ENCODE results near the gene FAM186B.
"Not testable (repeated sequence)": the region's sequence is repeated elsewhere in the genome, so short reads cannot be mapped to it uniquely, and the experiment has no call there.

Gene FAM186B, protein sequence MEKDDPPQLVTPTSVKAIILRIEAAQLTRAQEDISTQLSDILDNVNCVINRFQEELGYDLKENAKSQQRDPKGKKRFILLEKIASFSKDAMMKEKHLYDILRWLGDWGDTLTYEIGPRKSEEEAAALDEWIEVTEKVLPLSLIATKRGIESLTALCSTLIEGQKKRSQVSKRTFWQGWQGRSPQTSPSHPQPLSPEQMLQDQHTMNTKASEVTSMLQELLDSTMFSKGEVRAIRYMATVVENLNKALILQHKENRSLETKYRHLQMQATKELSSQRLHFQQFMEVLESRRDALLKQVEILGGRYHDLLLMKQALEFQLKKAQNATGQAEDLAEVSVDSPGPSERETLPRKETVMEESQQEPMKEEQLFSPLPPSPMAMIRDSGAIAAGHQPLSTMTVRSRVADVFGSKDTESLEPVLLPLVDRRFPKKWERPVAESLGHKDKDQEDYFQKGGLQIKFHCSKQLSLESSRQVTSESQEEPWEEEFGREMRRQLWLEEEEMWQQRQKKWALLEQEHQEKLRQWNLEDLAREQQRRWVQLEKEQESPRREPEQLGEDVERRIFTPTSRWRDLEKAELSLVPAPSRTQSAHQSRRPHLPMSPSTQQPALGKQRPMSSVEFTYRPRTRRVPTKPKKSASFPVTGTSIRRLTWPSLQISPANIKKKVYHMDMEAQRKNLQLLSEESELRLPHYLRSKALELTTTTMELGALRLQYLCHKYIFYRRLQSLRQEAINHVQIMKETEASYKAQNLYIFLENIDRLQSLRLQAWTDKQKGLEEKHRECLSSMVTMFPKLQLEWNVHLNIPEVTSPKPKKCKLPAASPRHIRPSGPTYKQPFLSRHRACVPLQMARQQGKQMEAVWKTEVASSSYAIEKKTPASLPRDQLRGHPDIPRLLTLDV

DNA sequence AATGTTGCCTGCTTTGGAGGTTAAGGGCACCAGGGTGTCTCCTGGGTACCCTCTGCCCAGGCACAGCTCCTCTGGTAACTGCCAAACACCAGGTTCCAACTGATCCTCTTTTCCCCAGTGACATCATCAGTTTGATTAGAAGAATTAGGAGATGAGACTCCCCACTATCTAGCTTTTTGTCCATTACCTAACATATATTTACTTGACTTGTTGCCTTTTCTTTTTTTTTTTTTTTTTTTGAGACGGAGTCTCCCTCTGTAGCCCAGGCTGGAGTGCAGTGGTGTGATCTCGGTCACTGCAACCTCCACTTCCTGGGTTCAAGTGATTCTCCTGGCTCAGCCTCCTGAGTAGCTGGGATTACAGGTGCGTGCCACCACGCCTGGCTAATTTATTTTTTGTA is at the start of gene FAM186B:
TSS of gene FAM186B (minus strand) at position 101 of the 400 bp plus-strand sequence. CDS start 162 bp downstream, outside the sequence.
- POLR2A ChIA-PET: interaction anchor here (0.6 kb wide), 1 partner anchor 18 kb away, joined by 3 read pairs; no protein-coding TSS in a partner anchor
- DNase-seq (ENCODE audit: extremely low spot score): not testable (repeated sequence)
- CTCF ChIA-PET: interaction anchor here (0.7 kb wide), 1 partner anchor 70 kb away, joined by 3 read pairs; no protein-coding TSS in a partner anchor

DNA sequence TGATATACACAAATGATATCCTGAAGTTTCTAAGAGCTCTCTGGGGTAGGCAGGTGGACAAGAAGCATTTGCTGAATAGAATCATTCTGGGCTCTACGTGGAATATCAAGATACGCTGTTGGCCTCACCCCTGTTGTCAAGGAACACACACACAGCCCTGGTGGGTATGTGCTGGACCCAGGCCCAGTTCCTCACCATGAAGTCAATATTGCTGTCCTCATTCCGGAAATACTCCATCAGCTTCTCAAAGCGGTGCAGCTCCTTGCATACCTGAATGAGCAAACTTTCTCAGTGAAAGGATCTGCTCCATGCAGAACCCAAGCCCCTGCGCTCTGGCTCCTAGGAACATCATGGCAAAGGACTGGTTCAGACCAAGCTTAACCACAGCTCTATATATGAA is 49.3 kb upstream of the FAM186B start:
- no peak for TF ChIP-seq SUZ12 (IDR thresholded peaks at IDR 0.05)
- TF ChIP-seq BHLHE40 (IDR thresholded peaks at IDR 0.05; ENCODE audit: borderline replicate concordance): no peak
- TF ChIP-seq ZNF384 (IDR thresholded peaks at IDR 0.05): no peak
- TF ChIP-seq ARNT (IDR thresholded peaks at IDR 0.05): no peak
- TF ChIP-seq, protein P1, sequence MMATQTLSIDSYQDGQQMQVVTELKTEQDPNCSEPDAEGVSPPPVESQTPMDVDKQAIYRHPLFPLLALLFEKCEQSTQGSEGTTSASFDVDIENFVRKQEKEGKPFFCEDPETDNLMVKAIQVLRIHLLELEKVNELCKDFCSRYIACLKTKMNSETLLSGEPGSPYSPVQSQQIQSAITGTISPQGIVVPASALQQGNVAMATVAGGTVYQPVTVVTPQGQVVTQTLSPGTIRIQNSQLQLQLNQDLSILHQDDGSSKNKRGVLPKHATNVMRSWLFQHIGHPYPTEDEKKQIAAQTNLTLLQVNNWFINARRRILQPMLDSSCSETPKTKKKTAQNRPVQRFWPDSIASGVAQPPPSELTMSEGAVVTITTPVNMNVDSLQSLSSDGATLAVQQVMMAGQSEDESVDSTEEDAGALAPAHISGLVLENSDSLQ (IDR thresholded peaks at IDR 0.05): no peak
- DNase-seq (ENCODE audit: extremely low spot score): no peak
- ChIA-PET CTCF (no interaction called here), POLR2A (no interaction called here)

DNA sequence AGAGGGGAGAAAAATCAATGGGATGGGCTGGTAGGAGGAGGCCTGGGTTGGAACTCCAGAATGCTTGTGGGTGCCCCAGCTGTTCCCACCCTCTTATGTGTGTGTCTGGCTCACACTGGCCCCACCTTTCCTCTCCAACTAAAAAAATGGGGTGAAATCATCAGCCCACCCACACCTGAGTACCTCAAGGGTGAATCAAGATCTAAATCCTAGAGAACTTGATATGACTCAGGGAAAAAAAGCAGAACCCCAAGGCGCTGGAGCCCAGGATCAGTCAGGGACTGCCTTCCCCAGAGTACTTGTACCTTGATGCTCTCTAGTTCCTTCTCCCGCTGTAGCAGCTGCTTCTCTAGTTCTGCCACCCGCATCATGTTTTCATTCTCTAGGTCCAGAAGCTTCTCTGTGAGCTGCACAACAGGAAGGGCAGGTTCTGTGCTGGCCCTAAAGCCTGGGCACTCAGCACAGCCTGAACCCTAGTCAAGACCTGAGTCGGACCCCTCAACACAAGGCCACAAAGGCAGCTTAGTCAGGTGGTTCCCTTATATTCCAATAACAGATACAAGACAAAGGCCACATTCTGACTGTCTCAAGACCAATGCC is 47.6 kb upstream of the FAM186B start:
- CTCF ChIA-PET: interaction anchor here (0.9 kb wide), 1 partner anchor 88 kb away, joined by 6 read pairs; the partner anchor contains the start of gene TMBIM6
- TF ChIP-seq SP1 (IDR thresholded peaks at IDR 0.05) (no peak), FOXK2 (IDR thresholded peaks at IDR 0.05) (no peak), ELF4 (IDR thresholded peaks at IDR 0.05) (no peak), SUZ12 (IDR thresholded peaks at IDR 0.05) (no peak), CTBP1 (IDR thresholded peaks at IDR 0.05; ENCODE audit: borderline replicate concordance) (no peak), ZNF384 (IDR thresholded peaks at IDR 0.05) (no peak), TARDBP (IDR thresholded peaks at IDR 0.05) (no peak), FOXA1 (IDR thresholded peaks at IDR 0.05) (no peak), BHLHE40 (IDR thresholded peaks at IDR 0.05; ENCODE audit: borderline replicate concordance) (no peak), NFRKB (IDR thresholded peaks at IDR 0.05) (no peak), FOXM1 (IDR thresholded peaks at IDR 0.05; ENCODE audit: borderline replicate concordance) (no peak)
- no peak for DNase-seq (ENCODE audit: extremely low spot score)
- POLR2A ChIA-PET: interaction anchor here (0.9 kb wide), 1 partner anchor 51 kb away, joined by 3 read pairs; no protein-coding TSS in a partner anchor

DNA sequence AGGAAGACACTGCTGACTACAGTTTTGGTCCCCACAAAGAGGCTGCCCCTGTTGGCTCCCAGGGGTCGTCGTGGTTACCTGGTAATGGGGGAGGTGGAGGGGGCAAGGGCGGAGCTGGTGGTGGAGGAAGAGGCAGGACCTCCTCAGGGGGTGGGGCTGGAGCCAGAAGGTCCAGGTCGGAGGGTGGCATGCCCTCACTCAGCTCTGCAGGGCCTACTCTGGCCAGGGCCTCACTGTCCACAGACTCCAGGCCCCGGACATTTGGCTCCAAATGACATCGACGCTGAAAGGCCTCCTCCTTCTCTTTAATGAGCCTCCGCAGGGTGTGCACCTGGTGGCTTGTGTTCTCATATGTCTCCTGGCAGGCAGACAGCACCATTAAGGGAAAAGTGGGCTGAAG is 46.4 kb upstream of the FAM186B start:
- CTCF ChIA-PET: interaction anchor here (0.9 kb wide), 1 partner anchor 89 kb away, joined by 6 read pairs; the partner anchor contains the start of gene TMBIM6
- no peak for TF ChIP-seq FOXM1 (IDR thresholded peaks at IDR 0.05; ENCODE audit: borderline replicate concordance)
- TF ChIP-seq CTBP1 (IDR thresholded peaks at IDR 0.05; ENCODE audit: borderline replicate concordance): no peak
- TF ChIP-seq ELF4 (IDR thresholded peaks at IDR 0.05): no peak
- TF ChIP-seq, protein P1 (IDR thresholded peaks at IDR 0.05): no peak
- TF ChIP-seq ARNT (IDR thresholded peaks at IDR 0.05): no peak
- TF ChIP-seq SP1 (IDR thresholded peaks at IDR 0.05): no peak
- no peak for TF ChIP-seq BHLHE40 (IDR thresholded peaks at IDR 0.05; ENCODE audit: borderline replicate concordance)
- no peak for TF ChIP-seq LEF1 (IDR thresholded peaks at IDR 0.05; ENCODE audit: borderline replicate concordance)
- no peak for TF ChIP-seq L3MBTL2 (conservative IDR thresholded peaks at IDR 0.05)
- TF ChIP-seq FOXA1 (IDR thresholded peaks at IDR 0.05): no peak
- TF ChIP-seq FOXK2 (IDR thresholded peaks at IDR 0.05): no peak
- no peak for TF ChIP-seq ZNF384 (IDR thresholded peaks at IDR 0.05)
- TF ChIP-seq HDGF (IDR thresholded peaks at IDR 0.05; ENCODE audit: borderline replicate concordance): no peak
- POLR2A ChIA-PET: interaction anchor here (0.9 kb wide), 1 partner anchor 89 kb away, joined by 3 read pairs; the partner anchor contains the start of gene TMBIM6
- no peak for DNase-seq (ENCODE audit: extremely low spot score)

DNA sequence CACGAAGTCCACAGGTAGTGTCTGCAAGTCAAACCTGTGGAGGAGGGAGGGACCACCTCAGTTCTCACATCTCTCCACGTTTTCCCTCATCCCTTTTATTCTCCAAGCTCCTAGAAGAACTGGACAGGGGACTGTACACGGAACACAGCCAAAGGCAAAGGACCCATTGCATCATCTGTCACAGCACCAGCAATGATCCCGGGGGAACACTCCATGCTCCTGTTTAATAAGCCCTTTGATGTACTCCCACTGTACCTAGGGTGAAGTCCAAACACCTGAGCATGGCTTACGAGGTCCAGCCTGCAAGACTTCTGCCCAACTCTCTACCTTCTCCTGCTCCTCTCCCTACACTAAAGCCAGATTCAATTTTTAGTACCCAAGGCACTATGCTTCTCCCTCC is 44.5 kb upstream of the FAM186B start:
- DNase-seq (ENCODE audit: extremely low spot score): no peak
- TF ChIP-seq FOXA1 (IDR thresholded peaks at IDR 0.05) (no peak), ZNF384 (IDR thresholded peaks at IDR 0.05) (no peak), ARNT (IDR thresholded peaks at IDR 0.05) (no peak), ELF4 (IDR thresholded peaks at IDR 0.05) (no peak), HDGF (IDR thresholded peaks at IDR 0.05; ENCODE audit: borderline replicate concordance) (no peak), FOXM1 (IDR thresholded peaks at IDR 0.05; ENCODE audit: borderline replicate concordance) (no peak)
- TF ChIP-seq, protein P1 (IDR thresholded peaks at IDR 0.05): no peak
- ChIA-PET POLR2A (interaction anchor here (1.0 kb wide), 1 partner anchor 91 kb away, joined by 3 read pairs; no protein-coding TSS in a partner anchor), CTCF (interaction anchor here (0.6 kb wide), 1 partner anchor 91 kb away, joined by 5 read pairs; the partner anchor contains the start of gene TMBIM6)
